GM23338 (cell line): ENCODE results near the gene TYW1.
"Not testable (repeated sequence)": the region's sequence is repeated elsewhere in the genome, so short reads cannot be mapped to it uniquely, and the experiment has no call there.

Experiments
- CREB1 ChIP-seq: fragments of 250-450 bp; sonication (Bioruptor Pico); IDR thresholded peaks from 2 replicates; pipeline ENCODE4 v1.5.0; 2020; ENCODE audit warnings: low read depth, mild to moderate bottlenecking, moderate library complexity
- EZH2 ChIP-seq: fragments of 200-600 bp; sonication (generic); IDR thresholded peaks from one replicate; pipeline ENCODE4 v1.8.0; 2017; ENCODE audit warnings: antibody characterized with exemption, mild to moderate bottlenecking, low read depth; ENCODE audit not compliant: unreplicated experiment
- EZH2phosphoT487 ChIP-seq: fragments of 200-600 bp; sonication (generic); IDR thresholded peaks from one replicate; pipeline ENCODE4 v1.8.1; 2018; ENCODE audit warnings: antibody characterized with exemption; ENCODE audit not compliant: unreplicated experiment
- JUNB ChIP-seq: IDR thresholded peaks from one replicate; pipeline ENCODE4 v1.6.1; 2016; ENCODE audit warnings: antibody characterized with exemption; ENCODE audit not compliant: unreplicated experiment
- POLR2AphosphoS5 ChIP-seq: IDR thresholded peaks from 2 replicates; pipeline ENCODE4 v1.6.1; 2016; ENCODE audit warnings: antibody characterized with exemption, low read depth
- STAT1 ChIP-seq: IDR thresholded peaks from one replicate; pipeline ENCODE4 v1.6.1; 2016; ENCODE audit warnings: antibody characterized with exemption; ENCODE audit not compliant: unreplicated experiment
- TF ChIP-seq, protein P1 (sequence below), 2 experiments: fragments of 200-600 bp in 1 of 2; sonication (generic) in 1 of 2; conservative IDR thresholded peaks; 2 replicates each; pipeline versions ENCODE4 v1.5.1 to v1.6.1; 2016 to 2017; ENCODE audit warnings: antibody characterized with exemption in 2 of 2, low read depth in 2 of 2, mild to moderate bottlenecking in 2 of 2, moderate library complexity in 1 of 2
- TF ChIP-seq, protein P2 (sequence below): IDR thresholded peaks from one replicate; pipeline ENCODE4 v1.6.1; 2018; ENCODE audit warnings: antibody characterized with exemption; ENCODE audit not compliant: unreplicated experiment
- TF ChIP-seq, protein P3 (sequence below): IDR thresholded peaks from 2 replicates; pipeline ENCODE4 v1.6.1; 2016; ENCODE audit warnings: antibody characterized with exemption

DNA sequence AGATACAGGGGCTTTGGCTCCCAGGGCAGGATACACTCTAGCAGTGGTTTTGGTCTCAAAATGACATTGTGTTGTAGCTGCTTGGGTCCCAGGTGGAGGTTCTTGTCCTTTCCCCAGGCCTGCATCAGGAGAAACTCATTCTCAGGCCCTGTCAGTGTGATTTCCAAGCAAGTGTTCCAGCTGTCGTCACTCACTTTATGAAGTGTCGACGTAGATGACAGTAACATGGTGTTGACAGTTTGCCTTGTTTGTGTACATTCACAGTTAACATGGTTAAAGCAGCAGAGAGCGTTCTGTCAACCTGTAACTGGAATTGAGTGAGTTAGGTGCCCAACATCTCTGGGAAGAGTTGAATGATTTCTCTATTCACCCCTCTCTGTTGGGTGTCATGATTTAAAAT, 86.2 kb downstream of the TYW1 start:
- TF ChIP-seq, protein P1, sequence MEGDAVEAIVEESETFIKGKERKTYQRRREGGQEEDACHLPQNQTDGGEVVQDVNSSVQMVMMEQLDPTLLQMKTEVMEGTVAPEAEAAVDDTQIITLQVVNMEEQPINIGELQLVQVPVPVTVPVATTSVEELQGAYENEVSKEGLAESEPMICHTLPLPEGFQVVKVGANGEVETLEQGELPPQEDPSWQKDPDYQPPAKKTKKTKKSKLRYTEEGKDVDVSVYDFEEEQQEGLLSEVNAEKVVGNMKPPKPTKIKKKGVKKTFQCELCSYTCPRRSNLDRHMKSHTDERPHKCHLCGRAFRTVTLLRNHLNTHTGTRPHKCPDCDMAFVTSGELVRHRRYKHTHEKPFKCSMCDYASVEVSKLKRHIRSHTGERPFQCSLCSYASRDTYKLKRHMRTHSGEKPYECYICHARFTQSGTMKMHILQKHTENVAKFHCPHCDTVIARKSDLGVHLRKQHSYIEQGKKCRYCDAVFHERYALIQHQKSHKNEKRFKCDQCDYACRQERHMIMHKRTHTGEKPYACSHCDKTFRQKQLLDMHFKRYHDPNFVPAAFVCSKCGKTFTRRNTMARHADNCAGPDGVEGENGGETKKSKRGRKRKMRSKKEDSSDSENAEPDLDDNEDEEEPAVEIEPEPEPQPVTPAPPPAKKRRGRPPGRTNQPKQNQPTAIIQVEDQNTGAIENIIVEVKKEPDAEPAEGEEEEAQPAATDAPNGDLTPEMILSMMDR (conservative IDR thresholded peaks at IDR 0.05; ENCODE audit: low read depth in 2 of 2), result not testable (repeated sequence)
- TF ChIP-seq EZH2phosphoT487, STAT1, EZH2, POLR2AphosphoS5, JUNB, CREB1: not testable (repeated sequence)
- TF ChIP-seq, protein P2, sequence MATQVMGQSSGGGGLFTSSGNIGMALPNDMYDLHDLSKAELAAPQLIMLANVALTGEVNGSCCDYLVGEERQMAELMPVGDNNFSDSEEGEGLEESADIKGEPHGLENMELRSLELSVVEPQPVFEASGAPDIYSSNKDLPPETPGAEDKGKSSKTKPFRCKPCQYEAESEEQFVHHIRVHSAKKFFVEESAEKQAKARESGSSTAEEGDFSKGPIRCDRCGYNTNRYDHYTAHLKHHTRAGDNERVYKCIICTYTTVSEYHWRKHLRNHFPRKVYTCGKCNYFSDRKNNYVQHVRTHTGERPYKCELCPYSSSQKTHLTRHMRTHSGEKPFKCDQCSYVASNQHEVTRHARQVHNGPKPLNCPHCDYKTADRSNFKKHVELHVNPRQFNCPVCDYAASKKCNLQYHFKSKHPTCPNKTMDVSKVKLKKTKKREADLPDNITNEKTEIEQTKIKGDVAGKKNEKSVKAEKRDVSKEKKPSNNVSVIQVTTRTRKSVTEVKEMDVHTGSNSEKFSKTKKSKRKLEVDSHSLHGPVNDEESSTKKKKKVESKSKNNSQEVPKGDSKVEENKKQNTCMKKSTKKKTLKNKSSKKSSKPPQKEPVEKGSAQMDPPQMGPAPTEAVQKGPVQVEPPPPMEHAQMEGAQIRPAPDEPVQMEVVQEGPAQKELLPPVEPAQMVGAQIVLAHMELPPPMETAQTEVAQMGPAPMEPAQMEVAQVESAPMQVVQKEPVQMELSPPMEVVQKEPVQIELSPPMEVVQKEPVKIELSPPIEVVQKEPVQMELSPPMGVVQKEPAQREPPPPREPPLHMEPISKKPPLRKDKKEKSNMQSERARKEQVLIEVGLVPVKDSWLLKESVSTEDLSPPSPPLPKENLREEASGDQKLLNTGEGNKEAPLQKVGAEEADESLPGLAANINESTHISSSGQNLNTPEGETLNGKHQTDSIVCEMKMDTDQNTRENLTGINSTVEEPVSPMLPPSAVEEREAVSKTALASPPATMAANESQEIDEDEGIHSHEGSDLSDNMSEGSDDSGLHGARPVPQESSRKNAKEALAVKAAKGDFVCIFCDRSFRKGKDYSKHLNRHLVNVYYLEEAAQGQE, result not testable (repeated sequence)
- TF ChIP-seq, protein P3, sequence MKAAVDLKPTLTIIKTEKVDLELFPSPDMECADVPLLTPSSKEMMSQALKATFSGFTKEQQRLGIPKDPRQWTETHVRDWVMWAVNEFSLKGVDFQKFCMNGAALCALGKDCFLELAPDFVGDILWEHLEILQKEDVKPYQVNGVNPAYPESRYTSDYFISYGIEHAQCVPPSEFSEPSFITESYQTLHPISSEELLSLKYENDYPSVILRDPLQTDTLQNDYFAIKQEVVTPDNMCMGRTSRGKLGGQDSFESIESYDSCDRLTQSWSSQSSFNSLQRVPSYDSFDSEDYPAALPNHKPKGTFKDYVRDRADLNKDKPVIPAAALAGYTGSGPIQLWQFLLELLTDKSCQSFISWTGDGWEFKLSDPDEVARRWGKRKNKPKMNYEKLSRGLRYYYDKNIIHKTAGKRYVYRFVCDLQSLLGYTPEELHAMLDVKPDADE, result not testable (repeated sequence)
